ENCODE data around the gene PKP3.
"Not testable (repeated sequence)": the region's sequence is repeated elsewhere in the genome, so short reads cannot be mapped to it uniquely, and the experiment has no call there.

The PKP3 gene

GRCh38 chr11:425301-425700 lies 31.3 kb downstream of the PKP3 start:
- no peaks in the 10 kb centered on the region for H3K4me1 ChIP-seq (ENCODE audit: control insufficient read depth, insufficient read depth, low read length)

GRCh38 chr11:426851-427250 lies 32.8 kb downstream of the PKP3 start:
- H3K9ac ChIP-seq (ENCODE audit: low read length): no peak overlapping the region
- no peaks in the 10 kb centered on the region for H3K4me1 ChIP-seq (ENCODE audit: control insufficient read depth, insufficient read depth, low read length)
- no peak overlapping the region for H3K4me3 ChIP-seq (ENCODE audit: low read depth, low read length)
- H3K36me3 ChIP-seq (ENCODE audit: control insufficient read depth, insufficient read depth, low read length): no peaks in the 10 kb centered on the region
- no peaks in the 10 kb centered on the region for H3K9me3 ChIP-seq (ENCODE audit: control insufficient read depth, insufficient read depth, low read depth, low read length)
- H3K27me3 ChIP-seq (ENCODE audit: control insufficient read depth, insufficient read depth, low read length): peaks cover 4% of the 10 kb centered on the region; the same call in 1 of the 2 replicates
- no peak overlapping the region for H3K27ac ChIP-seq (ENCODE audit: low read depth, low read length)

More at GRCh38 chr11:425301-425700, 31.3 kb downstream of the PKP3 start:
- peaks cover 4% of the 10 kb centered on the region; the same call in 1 of the 2 replicates for H3K27me3 ChIP-seq (ENCODE audit: control insufficient read depth, insufficient read depth, low read length)
- H3K27ac ChIP-seq (ENCODE audit: low read depth, low read length): no peak overlapping the region
- no peaks in the 10 kb centered on the region for H3K36me3 ChIP-seq (ENCODE audit: control insufficient read depth, insufficient read depth, low read length)
- no peak overlapping the region for H3K4me3 ChIP-seq (ENCODE audit: low read depth, low read length)
- H3K9ac ChIP-seq (ENCODE audit: low read length): no peak overlapping the region
- no peaks in the 10 kb centered on the region for H3K9me3 ChIP-seq (ENCODE audit: control insufficient read depth, insufficient read depth, low read depth, low read length)

- peaks cover 4% of the 10 kb centered on the region; the same call in 1 of the 2 replicates for H3K27me3 ChIP-seq (ENCODE audit: control insufficient read depth, insufficient read depth, low read length)
Measured at GRCh38 chr11:428295-428694, 34.3 kb downstream of the PKP3 start.

GRCh38 chr11:429391-429790 lies 35.4 kb downstream of the PKP3 start:
- H3K9me3 ChIP-seq (ENCODE audit: control insufficient read depth, insufficient read depth, low read depth, low read length): no peaks in the 10 kb centered on the region
- H3K27me3 ChIP-seq (ENCODE audit: control insufficient read depth, insufficient read depth, low read length): peaks cover under 1% of the 10 kb centered on the region; the same call in 1 of the 2 replicates
- H3K36me3 ChIP-seq (ENCODE audit: control insufficient read depth, insufficient read depth, low read length): no peaks in the 10 kb centered on the region
- H3K27ac ChIP-seq (ENCODE audit: low read depth, low read length): no peak overlapping the region
- H3K4me1 ChIP-seq (ENCODE audit: control insufficient read depth, insufficient read depth, low read length): no peaks in the 10 kb centered on the region
- no peak overlapping the region for H3K9ac ChIP-seq (ENCODE audit: low read length)
- no peak overlapping the region for H3K4me3 ChIP-seq (ENCODE audit: low read depth, low read length)

More at GRCh38 chr11:428295-428694, 34.3 kb downstream of the PKP3 start:
- no peaks in the 10 kb centered on the region for H3K36me3 ChIP-seq (ENCODE audit: control insufficient read depth, insufficient read depth, low read length)
- no peak overlapping the region for H3K27ac ChIP-seq (ENCODE audit: low read depth, low read length)
- no peaks in the 10 kb centered on the region for H3K9me3 ChIP-seq (ENCODE audit: control insufficient read depth, insufficient read depth, low read depth, low read length)
- H3K9ac ChIP-seq (ENCODE audit: low read length): no peak overlapping the region
- no peaks in the 10 kb centered on the region for H3K4me1 ChIP-seq (ENCODE audit: control insufficient read depth, insufficient read depth, low read length)
- H3K4me3 ChIP-seq (ENCODE audit: low read depth, low read length): no peak overlapping the region

- no peaks in the 10 kb centered on the region for H3K27me3 ChIP-seq (ENCODE audit: control insufficient read depth, insufficient read depth, low read length)
- no peak overlapping the region for H3K4me3 ChIP-seq (ENCODE audit: low read depth, low read length)
- H3K36me3 ChIP-seq (ENCODE audit: control insufficient read depth, insufficient read depth, low read length): no peaks in the 10 kb centered on the region
- no peak overlapping the region for H3K9ac ChIP-seq (ENCODE audit: low read length)
- no peak overlapping the region for H3K27ac ChIP-seq (ENCODE audit: low read depth, low read length)
- H3K9me3 ChIP-seq (ENCODE audit: control insufficient read depth, insufficient read depth, low read depth, low read length): no peaks in the 10 kb centered on the region
- no peaks in the 10 kb centered on the region for H3K4me1 ChIP-seq (ENCODE audit: control insufficient read depth, insufficient read depth, low read length)
Measured at GRCh38 chr11:429931-430456, 36.0 kb downstream of the PKP3 start.

- Histone ChIP-seq H3K27ac (ENCODE audit: low read depth, low read length) (no peak overlapping the region), H3K9me3 (ENCODE audit: control insufficient read depth, insufficient read depth, low read depth, low read length) (peaks cover under 1% of the 10 kb centered on the region; the same call in 1 of the 2 replicates), H3K4me1 (ENCODE audit: control insufficient read depth, insufficient read depth, low read length) (no peaks in the 10 kb centered on the region), H3K9ac (ENCODE audit: low read length) (no peak overlapping the region), H3K4me3 (ENCODE audit: low read depth, low read length) (no peak overlapping the region), H3K27me3 (ENCODE audit: control insufficient read depth, insufficient read depth, low read length) (no peaks in the 10 kb centered on the region), H3K36me3 (ENCODE audit: control insufficient read depth, insufficient read depth, low read length) (no peaks in the 10 kb centered on the region)
Measured at GRCh38 chr11:431921-432320, 37.9 kb downstream of the PKP3 start.

- no peaks in the 10 kb centered on the region for H3K36me3 ChIP-seq (ENCODE audit: control insufficient read depth, insufficient read depth, low read length)
- H3K27ac ChIP-seq (ENCODE audit: low read depth, low read length): no peak overlapping the region
- no peaks in the 10 kb centered on the region for H3K27me3 ChIP-seq (ENCODE audit: control insufficient read depth, insufficient read depth, low read length)
- H3K9me3 ChIP-seq (ENCODE audit: control insufficient read depth, insufficient read depth, low read depth, low read length): peaks cover 7% of the 10 kb centered on the region
- H3K4me1 ChIP-seq (ENCODE audit: control insufficient read depth, insufficient read depth, low read length): no peaks in the 10 kb centered on the region
- no peak overlapping the region for H3K9ac ChIP-seq (ENCODE audit: low read length)
- no peak overlapping the region for H3K4me3 ChIP-seq (ENCODE audit: low read depth, low read length)
Measured at GRCh38 chr11:432501-433100, 38.6 kb downstream of the PKP3 start.

- Histone ChIP-seq H3K36me3 (ENCODE audit: control insufficient read depth, insufficient read depth, low read length) (no peaks in the 10 kb centered on the region), H3K9ac (ENCODE audit: low read length) (no peak overlapping the region), H3K27me3 (ENCODE audit: control insufficient read depth, insufficient read depth, low read length) (no peaks in the 10 kb centered on the region), H3K27ac (ENCODE audit: low read depth, low read length) (no peak overlapping the region), H3K4me1 (ENCODE audit: control insufficient read depth, insufficient read depth, low read length) (no peaks in the 10 kb centered on the region), H3K9me3 (ENCODE audit: control insufficient read depth, insufficient read depth, low read depth, low read length) (peaks cover 8% of the 10 kb centered on the region), H3K4me3 (ENCODE audit: low read depth, low read length) (no peak overlapping the region)
Measured at GRCh38 chr11:433111-433510, 39.1 kb downstream of the PKP3 start.

- H3K27me3 ChIP-seq (ENCODE audit: control insufficient read depth, insufficient read depth, low read length): no peaks in the 10 kb centered on the region
- peaks cover 8% of the 10 kb centered on the region for H3K9me3 ChIP-seq (ENCODE audit: control insufficient read depth, insufficient read depth, low read depth, low read length)
- H3K4me3 ChIP-seq (ENCODE audit: low read depth, low read length): no peak overlapping the region
- no peaks in the 10 kb centered on the region for H3K4me1 ChIP-seq (ENCODE audit: control insufficient read depth, insufficient read depth, low read length)
- H3K9ac ChIP-seq (ENCODE audit: low read length): no peak overlapping the region
- no peaks in the 10 kb centered on the region for H3K36me3 ChIP-seq (ENCODE audit: control insufficient read depth, insufficient read depth, low read length)
- H3K27ac ChIP-seq (ENCODE audit: low read depth, low read length): no peak overlapping the region
Measured at GRCh38 chr11:433641-434040, 39.6 kb downstream of the PKP3 start.

GRCh38 chr11:434496-434895 lies 40.5 kb downstream of the PKP3 start:
- no peak overlapping the region for H3K4me3 ChIP-seq (ENCODE audit: low read depth, low read length)
- H3K36me3 ChIP-seq (ENCODE audit: control insufficient read depth, insufficient read depth, low read length): no peaks in the 10 kb centered on the region
- H3K9ac ChIP-seq (ENCODE audit: low read length): no peak overlapping the region
- no peak overlapping the region for H3K27ac ChIP-seq (ENCODE audit: low read depth, low read length)
- peaks cover 8% of the 10 kb centered on the region for H3K9me3 ChIP-seq (ENCODE audit: control insufficient read depth, insufficient read depth, low read depth, low read length)
- no peaks in the 10 kb centered on the region for H3K4me1 ChIP-seq (ENCODE audit: control insufficient read depth, insufficient read depth, low read length)
- H3K27me3 ChIP-seq (ENCODE audit: control insufficient read depth, insufficient read depth, low read length): no peaks in the 10 kb centered on the region

GRCh38 chr11:434999-435740 lies 41.2 kb downstream of the PKP3 start:
- H3K4me3 ChIP-seq (ENCODE audit: low read depth, low read length); H3K36me3 ChIP-seq (ENCODE audit: control insufficient read depth, insufficient read depth, low read length): not testable (repeated sequence)

More at GRCh38 chr11:434999-435740, 41.2 kb downstream of the PKP3 start:
- H3K27ac ChIP-seq (ENCODE audit: low read depth, low read length); H3K4me1 ChIP-seq (ENCODE audit: control insufficient read depth, insufficient read depth, low read length); H3K9ac ChIP-seq (ENCODE audit: low read length); H3K9me3 ChIP-seq (ENCODE audit: control insufficient read depth, insufficient read depth, low read depth, low read length); H3K27me3 ChIP-seq (ENCODE audit: control insufficient read depth, insufficient read depth, low read length): not testable (repeated sequence)

All from HUES6 (cell line).